ENCODE measurements around the gene COL9A3.
A peak's percentile ranks its signal among the peaks of the same experiment; 100 is the strongest.

Gene COL9A3

GRCh38 chr20:62821726-62822210 is 4.9 kb downstream of the COL9A3 start:
- DNase-seq (ENCODE audit: insufficient read length, low spot score) (no peak), FAIRE-seq (no peak)

DNA sequence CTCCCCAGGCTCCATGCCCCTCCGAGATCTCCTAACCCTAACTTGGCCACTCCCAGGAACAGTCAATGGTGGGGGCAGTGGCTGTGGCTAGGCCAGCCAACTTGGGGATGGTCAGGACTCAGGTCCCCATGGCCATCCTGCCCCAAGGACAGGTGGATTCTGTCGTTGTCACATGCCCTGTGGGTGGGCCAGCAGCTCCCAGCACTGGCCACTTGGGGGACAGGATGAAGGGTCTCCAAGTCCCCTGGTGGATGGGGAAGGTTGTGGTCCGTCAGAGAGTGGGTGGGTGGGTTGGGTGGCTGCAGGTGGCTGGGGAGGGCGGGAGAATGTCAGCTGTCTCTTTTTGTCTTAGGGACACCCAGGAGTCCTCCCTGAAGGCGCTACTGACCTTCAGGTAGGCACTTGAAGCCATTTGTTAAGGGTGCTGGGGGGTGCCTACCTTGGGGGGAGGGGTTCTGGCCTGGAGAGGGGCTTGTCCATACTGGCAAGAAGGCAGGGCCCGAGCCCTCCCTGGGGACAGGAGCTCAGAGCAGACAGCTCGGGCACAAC is 5.5 kb downstream of the COL9A3 start:
- DNase-seq (ENCODE audit: insufficient read length, low spot score): no peak

DNA sequence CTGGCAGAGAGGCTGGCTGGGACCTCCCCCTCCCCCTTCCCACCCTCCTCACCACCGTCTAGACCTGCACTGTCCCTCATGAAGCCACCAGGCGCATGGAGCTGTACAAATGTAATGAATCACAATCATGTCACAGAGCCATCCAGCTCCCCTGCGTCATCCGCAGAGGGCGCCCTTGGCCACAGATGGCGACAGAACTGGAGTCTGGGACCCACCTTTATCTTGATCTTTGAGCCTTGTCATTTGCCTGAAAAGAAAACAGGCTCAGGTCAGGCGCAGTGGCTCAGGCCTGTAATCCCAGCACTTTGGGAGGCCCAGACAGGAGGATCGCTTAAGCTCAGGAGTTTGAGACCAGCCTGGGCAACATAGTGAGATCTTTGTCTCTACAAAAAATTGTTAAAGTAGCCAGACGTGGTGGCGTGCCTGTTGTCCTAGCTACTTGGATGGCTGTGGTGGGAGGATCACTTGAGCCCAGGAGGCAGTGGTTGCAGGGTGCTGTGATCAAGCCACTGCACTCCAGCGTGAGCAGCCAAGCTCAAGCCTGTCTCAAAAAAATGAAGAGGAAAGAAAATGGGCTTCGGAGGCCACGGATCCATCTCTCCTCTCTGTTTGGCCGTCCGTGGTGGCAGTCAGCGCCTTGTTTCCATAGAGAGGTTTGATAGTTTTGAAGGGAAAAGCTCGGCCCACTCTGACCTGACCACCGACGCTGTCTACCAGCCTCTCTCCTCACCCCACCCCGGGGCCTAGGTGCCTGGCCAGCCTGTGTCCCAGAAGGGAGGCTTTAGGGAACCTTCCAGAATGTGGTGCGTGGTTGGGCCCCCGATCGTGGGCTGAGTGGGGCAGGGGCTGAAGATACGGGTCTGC is 6.2 kb downstream of the COL9A3 start:
- DNase-seq (ENCODE audit: insufficient read length, low spot score) (peak; percentile 85), FAIRE-seq (peak; percentile 94)

More for the DNA sequence above, 5.5 kb downstream of the COL9A3 start:
- no peak for FAIRE-seq

DNA sequence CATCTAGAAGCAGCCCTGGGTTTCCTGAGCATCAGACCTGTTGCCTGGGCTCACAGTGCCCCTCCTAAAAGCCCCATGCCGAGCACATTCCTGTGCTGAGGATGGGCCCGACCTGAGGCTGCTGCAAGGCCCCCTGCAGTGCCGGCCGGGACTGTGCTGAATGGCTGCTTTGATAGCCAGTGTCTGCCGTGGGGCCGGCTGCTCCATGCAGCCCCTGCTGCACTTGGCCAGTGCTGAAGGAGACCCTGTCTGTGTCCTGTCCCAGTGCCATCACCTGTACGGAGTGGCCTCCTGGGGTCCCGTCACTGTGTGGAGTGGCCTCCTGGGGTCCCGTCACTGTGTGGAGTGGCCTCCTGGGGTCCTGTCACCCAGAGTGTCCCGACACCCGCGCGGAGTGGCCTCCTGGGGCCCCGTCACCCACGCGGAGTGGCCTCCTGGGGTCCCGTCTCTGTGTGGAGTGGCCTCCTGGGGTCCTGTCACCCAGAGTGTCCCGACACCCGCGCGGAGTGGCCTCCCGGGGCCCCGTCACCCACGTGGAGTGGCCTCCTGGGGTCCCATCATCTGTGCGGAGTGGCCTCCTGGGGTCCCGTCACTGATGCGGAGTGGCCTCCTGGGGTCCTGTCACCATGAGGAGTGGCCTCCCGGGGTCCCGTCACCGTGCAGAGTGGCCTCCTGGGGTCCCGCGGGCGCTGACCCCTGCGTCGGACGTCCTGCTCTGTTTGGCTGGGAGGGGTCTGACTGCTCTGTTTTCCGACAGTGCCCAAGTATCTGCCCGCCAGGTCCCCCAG is 7.0 kb downstream of the COL9A3 start:
- FAIRE-seq (peak; percentile 88), DNase-seq (ENCODE audit: insufficient read length, low spot score) (no peak)

DNA sequence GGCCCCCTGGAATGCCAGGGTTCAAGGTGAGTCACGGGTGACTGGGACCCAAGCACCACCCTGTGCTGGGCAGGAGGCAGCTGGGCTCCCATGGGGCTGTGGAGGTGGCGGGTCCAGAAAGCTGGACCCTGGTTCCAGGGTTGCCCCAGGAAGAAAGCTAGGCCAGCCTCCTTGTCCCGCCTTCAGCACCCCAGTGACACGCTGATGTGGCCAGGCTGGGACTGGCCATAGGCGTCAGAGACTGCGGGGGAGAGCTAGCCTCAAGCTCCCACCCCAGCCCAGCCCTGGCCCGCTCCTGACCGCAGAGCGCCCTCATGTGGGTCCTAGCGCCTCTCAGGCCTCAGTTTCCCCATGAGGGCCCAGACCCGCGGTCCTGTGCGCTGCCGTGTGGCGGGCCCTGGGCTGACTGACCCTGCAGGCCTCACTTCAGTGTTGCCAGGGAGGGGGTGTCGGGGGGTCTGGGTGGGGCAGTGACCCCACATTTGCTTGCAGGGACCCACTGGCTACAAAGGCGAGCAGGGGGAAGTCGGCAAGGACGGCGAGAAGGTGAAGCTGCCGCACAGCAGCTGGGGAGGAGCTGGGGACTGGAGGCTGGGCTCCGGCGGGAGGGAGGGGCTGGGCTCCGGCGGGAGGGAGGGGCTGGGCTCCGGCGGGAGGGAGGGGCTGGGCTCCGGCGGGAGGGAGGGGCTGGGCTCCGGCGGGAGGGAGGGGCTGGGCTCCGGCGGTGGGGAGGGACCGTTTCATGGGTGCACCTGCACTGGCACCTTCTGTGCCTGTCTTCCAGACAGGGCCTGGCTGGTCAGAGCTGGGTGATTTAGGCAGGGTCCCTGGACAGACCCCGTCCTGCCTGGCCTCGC is 7.9 kb downstream of the COL9A3 start:
- peak; percentile 86 for FAIRE-seq
- DNase-seq (ENCODE audit: insufficient read length, low spot score): peak; percentile 77

DNA sequence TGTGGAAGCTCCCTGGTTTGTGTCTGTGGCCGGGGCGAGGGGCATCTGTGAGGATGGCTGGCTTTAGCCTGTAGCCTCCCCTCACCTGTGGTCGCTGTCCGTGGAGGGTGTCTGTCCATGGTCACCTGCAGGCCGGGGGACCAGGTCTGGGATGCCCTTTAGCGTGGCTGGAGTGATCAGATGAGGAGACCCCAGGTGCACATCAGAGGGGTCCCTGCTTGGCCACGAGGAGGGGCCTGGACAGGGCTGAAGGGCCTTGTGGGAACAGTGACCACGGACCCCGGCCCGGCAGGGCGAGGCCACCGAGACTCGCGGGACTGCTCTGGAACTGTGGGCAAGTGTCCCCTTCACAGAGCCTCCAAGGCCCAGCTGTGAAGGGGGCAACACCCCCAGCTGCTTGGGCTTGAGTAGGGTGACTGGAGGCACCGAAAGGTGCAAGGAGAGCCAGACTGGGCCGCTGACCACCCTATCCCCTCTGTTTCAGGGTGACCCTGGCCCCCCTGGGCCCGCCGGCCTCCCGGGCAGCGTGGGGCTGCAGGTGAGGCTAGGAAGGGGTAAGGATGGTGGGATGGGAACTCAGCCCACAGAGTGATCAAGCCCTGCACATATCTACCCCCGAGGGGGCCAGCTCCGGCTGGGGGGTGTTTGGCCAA is 8.6 kb downstream of the COL9A3 start:
- DNase-seq (ENCODE audit: insufficient read length, low spot score): no peak
- peak; percentile 85 for FAIRE-seq

GRCh38 chr20:62825986-62826645 is 9.3 kb downstream of the COL9A3 start:
- FAIRE-seq: no peak
- no peak for DNase-seq (ENCODE audit: insufficient read length, low spot score)

DNA sequence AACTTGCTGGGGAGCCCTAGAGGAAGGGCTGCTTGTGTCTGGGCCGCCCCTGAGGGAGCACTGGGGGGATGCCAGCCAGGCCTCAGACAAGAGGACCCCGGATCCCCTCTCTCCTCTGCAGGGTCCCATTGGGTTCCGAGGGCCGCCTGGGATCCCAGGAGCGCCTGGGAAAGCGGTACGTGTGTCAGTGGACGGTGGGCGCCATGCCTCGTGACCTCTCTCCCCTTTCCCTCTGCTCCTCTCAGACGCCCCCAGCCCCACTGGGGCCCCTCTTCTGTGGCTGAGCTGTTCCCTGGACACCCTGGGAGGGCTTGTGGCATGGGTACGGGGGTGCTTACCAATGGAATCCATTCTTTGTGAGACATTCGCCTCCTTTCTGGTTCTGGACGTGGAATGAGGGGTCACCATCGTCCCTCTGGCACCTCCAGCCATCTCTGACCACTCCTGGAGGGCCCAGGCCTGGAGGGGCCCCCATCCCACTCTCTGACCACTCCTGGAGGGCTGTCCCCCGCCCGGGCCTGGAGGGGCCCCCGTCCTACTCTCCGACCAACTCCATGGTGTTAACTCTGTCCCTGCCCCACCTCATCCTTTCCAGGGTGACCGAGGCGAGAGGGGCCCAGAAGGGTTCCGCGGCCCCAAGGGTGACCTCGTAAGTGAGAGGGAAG is 9.9 kb downstream of the COL9A3 start:
- no peak for FAIRE-seq
- DNase-seq (ENCODE audit: insufficient read length, low spot score): no peak

GRCh38 chr20:62827311-62828038 is 10.6 kb downstream of the COL9A3 start:
- no peak for FAIRE-seq
- no peak for DNase-seq (ENCODE audit: insufficient read length, low spot score)

GRCh38 chr20:62828051-62828450 is 11.2 kb downstream of the COL9A3 start:
- no peak for FAIRE-seq
- no peak for DNase-seq (ENCODE audit: insufficient read length, low spot score)

- FAIRE-seq: peak; percentile 65
- no peak for DNase-seq (ENCODE audit: insufficient read length, low spot score)
These were observed 11.8 kb downstream of the COL9A3 start for GRCh38 chr20:62828511-62829230.

DNA sequence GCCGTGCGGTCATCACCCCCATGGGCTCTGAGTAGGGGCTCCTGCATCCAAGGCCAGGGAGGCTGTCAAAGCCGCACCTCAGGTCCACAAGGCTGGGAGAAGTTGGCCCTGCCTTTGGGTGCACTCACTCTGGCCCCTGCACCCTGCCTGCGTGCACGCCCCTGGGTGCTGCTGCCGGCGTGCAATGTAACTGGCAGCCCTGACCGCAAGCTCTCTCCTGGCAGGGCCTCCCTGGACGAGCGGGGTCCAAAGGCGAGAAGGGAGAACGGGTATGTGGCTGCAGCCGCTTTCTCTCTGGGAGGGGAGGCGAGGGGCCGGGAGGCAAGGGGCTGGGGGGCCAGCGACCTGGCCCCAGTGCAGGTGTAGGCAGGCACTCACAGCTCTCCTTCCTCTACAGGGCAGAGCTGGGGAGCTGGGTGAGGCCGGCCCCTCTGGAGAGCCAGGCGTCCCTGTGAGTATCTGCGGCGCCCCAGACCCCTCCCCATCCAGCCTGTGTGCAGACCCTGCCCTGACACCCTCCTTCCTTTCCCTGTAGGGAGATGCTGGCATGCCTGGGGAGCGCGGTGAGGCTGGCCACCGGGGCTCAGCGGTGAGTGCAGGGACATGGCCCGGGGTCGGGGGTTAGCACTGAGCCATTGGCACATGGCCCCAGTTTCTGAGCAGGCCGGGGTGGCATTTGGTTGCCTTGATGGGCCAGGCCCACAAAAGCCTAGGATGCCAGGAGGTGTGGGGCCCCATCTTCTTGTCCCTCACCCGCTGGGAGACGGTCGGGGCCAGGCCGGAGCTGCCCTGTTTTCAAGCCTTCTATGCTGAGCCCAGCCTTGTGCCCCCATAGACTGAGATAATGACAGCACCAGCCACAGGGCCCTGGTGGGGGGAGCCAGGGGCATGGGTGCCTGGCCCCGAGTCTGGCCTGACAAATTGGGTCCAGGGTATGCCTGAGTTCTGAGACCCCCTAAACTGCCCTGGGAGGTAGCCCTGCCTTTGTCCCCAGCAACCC is 12.7 kb downstream of the COL9A3 start:
- peak; percentile 82 for FAIRE-seq
- no peak for DNase-seq (ENCODE audit: insufficient read length, low spot score)

GRCh38 chr20:62830251-62830650 is 13.4 kb downstream of the COL9A3 start:
- DNase-seq (ENCODE audit: insufficient read length, low spot score) (no peak), FAIRE-seq (no peak)

GRCh38 chr20:62830821-62831220 is 14.0 kb downstream of the COL9A3 start:
- DNase-seq (ENCODE audit: insufficient read length, low spot score) (no peak), FAIRE-seq (peak; percentile 83)

DNA sequence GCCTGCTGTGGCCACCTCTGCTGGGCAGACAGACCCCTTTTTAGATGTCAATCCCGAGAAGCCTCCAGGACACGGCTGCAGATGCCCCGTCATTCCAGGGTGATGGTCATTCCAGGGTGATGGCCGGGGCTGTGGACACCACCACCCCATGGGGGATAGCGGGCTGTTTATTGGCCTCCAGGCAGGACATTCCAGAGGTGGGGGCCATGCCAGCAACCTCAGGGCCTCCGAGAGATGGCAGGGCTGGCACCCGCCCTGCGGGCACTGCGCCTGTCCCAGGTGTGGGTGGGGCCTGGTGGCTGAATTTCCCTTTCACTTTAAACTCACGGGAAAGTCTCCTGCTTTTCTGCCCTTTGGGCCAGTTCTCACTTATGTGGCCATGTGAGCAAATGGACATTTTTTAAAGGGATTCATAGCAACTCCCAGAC is 14.5 kb downstream of the COL9A3 start:
- DNase-seq (ENCODE audit: insufficient read length, low spot score) (no peak), FAIRE-seq (peak; percentile 23)

DNA sequence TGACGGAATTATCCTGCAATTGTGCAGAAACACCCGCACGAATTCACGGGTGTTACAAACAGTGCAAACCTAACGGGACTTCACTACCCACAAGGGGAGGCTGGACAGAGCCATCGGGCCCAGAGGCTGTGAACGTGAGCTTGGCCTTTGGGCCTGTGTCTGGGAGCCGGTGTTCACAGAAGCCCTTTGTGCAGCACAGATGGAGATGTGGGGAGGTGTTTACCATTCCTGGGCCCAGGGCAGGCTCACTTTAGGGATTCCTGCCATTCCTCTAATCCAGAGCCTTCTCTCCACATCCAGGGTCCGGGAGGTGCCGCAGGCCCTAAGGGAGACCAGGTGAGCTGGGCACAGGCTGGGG is 15.0 kb downstream of the COL9A3 start:
- DNase-seq (ENCODE audit: insufficient read length, low spot score): no peak
- no peak for FAIRE-seq
